HG02759 (cell line): ENCODE measurements around the gene RHBDF2.

ENCODE experiments used
- ATAC-seq: cut with Tn5 transposase; IDR thresholded peaks from one replicate; pipeline ENCODE4 v1.9.1; 2021; ENCODE audit warnings: mild to moderate bottlenecking, moderate library complexity; ENCODE audit not compliant: unreplicated experiment

The RHBDF2 gene

DNA sequence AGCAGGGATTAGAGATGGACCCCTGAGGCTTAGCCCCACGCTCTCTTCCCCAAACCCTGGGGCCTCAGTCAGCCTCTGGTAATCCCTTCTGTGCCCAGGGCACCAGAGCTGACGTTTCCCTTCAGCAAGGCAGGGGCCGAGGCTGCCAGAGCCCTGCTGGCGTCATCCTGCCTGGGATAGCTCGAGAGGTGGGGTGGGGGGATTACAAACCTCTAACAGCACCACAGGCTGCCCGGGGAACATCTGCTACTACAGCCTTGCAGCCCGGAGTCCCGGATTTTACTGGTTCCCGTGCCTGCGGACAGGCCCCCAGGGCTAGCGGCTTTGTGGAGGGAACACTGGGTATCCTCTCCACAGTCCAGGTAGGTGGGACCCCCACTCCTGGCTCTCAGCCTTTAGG is 33.9 kb downstream of the RHBDF2 start, which contains the start of gene AANAT:
Gene AANAT, plus strand, starts transcription at position 238 of the 400 bp plus-strand sequence. CDS start 1,144 bp downstream, outside the sequence.
- ATAC-seq, result no peak

- ATAC-seq, result no peak
These were observed 34.5 kb downstream of the RHBDF2 start for GRCh38 chr17:76466775-76467130.

DNA sequence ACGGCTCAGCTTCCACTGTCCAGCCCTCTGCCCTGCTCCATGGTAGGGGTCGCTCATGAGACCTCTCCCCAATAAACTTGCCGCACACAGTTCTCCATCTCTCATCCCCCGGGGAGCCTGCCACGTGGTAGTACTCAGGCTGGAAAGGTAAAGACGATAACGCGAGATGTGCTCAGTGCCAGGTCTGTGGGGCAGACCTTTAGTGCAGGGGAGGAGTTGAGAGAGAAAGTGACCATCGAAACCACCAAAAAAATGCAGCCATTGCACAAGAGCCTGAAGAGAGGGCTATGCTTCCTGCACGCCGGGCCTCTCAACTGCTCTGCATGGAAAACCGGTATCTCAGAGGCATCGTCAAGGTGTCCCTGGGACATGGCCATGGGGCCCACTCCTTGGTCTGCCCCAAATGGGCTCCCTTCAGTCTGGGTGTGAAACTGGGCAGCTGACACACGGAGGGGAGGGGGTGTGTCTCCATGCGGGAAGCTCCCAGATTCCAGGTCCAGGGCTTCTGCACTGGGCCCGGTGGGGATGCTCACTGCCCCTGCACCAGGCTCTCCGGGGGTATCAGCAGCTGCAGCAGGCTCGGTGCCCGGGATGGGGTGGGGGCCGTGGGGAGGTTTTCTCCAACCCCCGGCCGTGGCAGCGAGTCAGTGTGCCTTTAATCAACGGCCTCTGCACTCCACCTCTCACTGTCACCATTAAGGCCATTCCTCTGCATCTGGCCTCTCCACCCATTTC is 38.5 kb downstream of the RHBDF2 start:
- no peak for ATAC-seq

GRCh38 chr17:76461765-76462555 is 39.3 kb downstream of the RHBDF2 start:
- ATAC-seq, result no peak

DNA sequence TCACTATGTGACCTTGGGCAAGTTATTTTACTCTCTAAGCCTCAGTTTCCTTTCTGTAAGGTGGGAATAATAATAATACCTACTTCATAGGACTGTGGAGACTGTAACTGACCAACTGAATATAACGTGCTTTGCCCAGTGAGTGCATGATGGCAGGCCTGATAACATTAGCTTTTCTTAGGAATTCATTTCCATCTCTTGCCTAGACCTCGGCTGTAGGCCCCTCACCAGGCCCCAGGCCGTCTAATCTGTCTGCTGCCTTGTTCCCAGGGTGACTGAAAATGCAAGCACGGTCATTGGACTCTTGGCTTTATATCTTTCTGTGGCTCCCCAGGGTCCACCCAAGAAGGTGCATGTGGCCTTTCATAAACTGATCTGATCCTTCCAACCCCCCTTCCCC is 41.5 kb downstream of the RHBDF2 start:
- ATAC-seq, result no peak

DNA sequence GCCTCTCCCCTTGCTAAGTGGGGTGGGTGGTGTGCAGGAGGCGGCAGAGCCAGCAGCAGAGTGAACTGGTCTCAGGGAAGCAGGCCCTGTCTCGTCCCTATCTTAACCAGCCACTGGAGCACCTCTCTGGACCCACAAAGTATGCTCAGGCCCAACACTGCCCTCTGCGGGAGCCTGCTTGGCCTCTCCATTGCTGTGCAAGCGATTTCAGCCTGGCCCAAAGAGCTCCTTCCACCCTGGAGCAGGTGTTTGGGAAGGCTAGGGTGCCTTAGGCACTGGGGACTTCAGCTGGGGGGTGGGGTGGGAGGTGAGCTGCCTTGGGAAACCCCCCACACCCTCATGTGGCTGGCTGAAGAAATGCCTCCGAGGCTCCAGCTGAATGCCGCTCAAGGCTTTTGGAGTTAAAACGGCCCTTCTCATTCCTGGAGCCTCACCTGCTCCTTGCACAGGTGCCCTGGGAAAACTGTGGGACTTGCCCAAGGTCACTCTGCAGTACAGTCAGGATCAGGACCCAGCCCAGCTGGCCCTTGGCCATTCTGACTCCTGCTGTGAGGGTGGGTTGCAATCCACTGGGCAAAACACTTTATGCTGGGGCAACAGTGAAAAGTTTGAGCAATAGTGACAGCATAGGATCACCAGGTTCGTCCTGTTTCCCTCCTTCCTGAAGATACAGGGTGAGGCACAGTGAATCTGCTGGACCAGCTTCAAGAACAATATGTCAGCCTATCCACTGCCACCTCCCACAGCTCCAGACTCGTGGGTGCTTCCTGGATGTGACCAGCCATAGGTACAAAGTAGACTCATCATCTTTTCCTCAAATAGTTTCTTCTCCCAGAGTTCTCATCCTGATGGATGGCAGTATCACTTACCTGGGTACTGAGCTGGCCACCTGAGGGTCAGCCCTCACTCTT is 42.4 kb downstream of the RHBDF2 start:
- no peak for ATAC-seq

DNA sequence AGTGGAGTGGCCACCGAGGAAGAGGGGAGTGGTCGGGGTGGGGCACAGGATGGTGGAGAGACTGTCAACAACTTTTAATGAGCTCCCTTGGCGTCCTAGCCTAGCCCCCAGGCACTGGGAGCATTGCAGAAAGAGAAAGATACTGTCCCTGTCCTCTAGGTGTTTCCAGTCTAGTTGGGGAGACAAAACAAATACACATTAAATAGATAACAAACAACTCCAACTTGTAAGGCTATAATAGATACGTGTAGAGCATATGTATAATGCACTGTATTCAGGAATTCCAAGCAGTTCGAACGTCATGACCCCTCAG is 47.8 kb downstream of the RHBDF2 start:
- ATAC-seq, result no peak

DNA sequence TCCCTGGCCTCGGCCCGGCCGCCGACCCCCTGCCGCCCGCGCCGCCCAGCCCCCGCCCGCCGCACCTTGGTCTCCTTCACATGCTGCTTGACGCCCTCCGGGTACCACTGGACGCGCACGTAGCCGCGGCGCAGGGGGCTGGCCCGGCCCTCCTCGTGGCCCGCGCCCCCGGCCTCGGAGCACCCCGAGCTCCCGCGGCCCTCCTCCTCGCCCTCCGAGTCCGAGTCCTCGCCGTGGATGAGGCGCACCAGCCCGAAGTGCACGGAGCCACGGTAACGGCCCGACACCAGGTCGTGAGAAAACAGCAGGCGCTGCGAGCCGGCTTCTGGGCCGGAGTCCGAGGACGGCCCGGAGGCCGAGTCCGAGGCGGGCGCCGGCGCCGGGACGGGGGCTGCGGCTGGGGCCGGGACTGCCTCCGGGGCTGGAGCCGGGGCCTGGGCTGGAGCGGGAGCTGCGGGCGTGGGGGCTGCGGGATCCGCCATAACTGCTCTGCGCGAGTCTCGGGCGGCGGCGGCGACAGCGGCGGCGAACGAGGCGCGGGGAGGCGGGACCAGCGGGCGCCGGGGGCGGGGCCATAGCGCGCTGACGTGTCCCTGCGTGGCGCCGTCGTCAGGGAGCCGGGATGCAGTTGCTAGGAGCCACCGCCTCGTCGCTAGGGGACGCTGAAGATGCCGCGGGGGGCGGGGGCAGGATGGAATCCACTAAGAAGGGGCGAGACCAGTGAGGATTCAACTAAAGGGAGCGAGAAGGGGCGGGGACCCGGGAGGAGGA is 48.4 kb downstream of the RHBDF2 start, which contains the start of gene UBE2O:
Gene UBE2O, minus strand, starts transcription at position 493 of the 771 bp plus-strand sequence. Its CDS starts 11 bp downstream, at position 482.
- peak; percentile 94 for ATAC-seq

DNA sequence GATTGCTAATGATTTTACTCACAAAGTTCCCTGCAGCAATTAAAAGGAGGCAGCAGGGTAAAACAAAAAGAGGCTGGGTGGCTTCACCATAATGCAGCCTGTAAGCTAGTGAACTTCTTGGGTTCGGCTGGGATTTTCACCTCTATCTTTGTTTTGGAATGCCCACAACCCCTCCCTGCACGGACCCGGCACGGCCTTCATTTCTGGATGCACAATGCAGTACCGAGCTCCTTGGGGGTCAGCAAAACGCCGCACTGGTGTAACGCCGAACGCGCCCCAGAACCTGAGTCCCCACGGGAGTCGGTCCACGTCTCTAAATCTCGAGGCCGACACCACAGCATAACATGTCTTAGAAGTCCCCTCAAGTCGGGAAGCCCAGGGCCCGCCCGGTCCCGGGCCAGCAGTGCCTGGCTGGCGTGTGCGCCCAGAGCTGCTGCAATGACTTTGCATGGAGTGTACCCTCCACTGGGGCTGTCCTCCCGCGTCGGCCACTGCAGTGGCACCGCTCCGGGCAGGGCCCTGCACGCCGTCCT is 49.0 kb downstream of the RHBDF2 start:
- peak; percentile 22 for ATAC-seq

DNA sequence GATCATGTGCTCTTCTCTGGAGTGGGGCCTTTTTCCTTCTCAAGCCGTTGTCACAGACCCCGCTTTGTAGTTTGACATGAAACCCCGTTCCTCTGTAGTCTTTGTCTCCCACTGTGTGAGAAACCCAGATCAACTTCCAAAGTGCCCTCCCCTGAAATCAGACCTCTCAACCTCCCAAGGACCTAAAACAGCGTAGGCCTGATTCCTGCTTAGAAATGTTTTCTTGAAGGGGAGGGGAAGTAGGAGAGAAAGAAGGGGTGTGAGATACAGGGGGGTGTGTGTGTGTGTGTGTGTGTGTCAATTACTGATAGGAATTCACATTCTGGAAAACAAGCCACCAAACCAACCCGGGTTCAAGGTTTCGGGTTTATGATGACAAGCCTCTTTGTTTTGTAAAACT is 49.7 kb downstream of the RHBDF2 start:
- no peak for ATAC-seq

- no peak for ATAC-seq
These were observed 52.1 kb downstream of the RHBDF2 start for GRCh38 chr17:76449126-76449525.

DNA sequence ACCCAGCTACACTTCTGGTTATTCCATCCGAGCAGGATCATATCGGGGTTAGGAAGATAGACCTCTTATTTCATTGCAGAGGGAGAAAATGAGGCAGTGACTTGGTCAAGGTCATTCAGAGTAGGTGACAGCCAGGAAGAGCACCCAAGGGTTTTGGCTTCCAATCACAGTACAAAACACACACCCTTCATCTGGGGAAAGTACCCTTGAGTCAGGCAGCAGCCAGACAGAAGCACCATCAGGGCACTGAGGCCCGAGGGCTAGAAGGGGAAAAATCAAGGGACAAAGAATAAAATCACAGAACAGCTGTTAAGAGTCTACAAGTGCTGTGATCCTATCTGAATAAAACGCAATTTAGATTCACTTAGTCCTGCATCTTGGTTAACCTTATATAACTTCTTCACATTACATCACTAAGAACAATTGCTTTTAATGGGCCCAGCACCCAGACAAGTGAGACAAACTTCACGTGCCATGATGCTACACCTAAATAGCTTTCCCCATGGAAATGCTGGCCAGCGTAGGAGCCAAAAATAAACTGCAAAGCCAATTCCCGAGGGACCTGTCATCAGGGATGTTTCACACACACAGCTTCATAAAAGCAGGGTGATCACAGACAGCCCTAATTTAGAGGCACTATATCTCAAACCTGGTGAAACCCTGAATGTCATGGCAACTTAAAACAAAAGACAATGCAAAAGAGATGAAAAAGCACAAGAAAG is 53.1 kb downstream of the RHBDF2 start:
- no peak for ATAC-seq

DNA sequence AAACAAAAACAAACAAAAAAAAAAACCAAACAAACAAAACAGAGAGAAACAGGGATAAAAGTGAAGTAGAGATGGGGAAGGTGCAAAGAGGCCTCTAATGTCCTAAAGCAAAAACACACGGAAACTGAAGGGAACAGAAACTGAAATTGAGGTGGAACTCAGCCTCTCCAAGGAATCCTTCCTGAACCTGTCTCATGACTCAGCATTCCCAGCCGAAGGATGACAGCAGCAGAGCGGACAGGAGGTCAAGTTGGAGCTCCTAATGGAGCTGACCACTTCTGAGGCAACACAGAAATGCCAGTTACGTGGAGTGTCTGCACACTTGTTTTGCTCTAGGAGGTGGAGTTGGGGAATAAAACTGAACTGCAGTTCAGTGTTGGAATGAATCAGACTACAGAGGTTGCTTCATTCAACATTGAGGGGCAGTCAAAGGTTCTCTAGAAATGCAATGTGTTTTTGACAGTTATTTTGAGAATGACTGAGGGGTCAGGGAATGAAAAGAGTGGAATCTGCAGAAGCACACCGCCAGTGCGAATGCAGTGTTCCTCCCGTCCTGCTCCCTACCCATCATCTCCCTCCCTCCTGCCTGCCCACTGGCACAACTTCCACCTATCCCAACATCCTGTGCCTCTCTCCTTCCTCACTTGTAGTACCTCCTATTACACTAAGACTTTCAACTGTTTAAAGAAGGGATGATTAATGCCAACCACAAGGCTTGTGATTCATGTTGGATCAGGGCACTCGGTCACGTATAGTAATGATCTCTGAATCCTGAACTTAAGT is 54.6 kb downstream of the RHBDF2 start:
- ATAC-seq, result no peak

DNA sequence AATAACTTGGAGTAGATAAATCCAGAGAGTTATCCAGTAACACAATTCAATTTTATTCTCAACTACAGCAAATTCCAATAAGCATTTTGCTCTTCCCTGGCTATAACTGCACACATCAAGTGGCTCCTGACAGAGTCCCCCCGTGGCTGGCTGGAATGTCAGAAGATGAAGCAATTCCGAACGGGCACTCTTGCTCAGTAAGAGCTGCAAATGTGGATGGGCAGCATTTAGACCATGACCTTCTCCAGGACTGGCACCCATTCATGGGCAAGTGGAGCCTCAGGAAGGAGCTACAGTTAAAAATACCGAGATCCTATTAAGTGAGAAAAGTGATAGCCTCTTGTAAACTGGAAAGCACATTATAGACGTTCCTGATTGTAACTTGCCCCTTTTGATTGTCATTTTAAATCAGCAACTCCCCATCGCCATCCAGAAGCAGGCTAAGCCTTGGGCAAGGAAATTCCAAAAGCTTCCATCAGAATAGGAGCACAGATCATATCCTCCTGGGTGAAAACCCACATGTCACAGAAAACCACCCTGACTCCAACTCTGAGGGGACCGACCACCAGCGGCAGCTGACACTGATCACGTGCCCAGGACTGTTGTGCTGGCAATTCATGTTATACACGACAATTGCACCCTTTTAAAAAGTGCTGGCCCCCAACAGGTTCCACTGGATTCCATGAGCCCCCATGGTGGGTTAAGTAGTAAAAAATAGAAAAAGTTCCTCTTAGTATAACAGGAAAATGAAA is 55.4 kb downstream of the RHBDF2 start:
- ATAC-seq, result no peak

GRCh38 chr17:76444518-76445311 is 56.5 kb downstream of the RHBDF2 start:
- no peak for ATAC-seq

GRCh38 chr17:76442341-76443338 is 58.6 kb downstream of the RHBDF2 start:
- no peak for ATAC-seq
